ENCODE measurements around the gene IQCF5.

DNA sequence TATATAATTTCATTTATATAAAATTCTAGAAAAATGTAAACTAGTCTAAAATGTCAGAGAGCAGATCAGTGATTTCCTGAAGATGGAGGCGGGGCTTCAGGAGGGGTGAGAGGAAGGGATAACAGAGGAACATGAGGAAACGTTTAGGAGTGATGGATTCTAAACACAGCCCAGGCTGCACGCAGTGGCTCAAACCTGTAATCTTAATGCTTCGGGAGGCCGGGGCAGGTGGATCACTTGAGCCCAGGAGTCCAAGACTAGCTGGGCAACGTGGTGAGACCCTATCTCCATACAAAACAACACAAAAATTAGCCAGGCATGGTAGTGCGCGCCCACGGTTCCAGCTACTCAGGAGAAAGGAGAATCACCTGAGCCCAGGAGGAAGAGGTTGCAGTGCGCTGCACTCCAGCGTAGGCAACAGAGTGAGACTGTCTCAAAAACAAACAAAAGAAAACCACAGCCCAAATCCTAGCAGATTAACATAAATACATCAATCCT, 45.7 kb upstream of the IQCF5 start:
- TF ChIP-seq CTCF (IDR thresholded peaks at IDR 0.05) (no peak), POLR2A (IDR thresholded peaks at IDR 0.05) (no peak), POLR2AphosphoS5 (IDR thresholded peaks at IDR 0.05) (no peak)
